Measurements from ENCODE around the gene LDAH.

Gene LDAH

DNA sequence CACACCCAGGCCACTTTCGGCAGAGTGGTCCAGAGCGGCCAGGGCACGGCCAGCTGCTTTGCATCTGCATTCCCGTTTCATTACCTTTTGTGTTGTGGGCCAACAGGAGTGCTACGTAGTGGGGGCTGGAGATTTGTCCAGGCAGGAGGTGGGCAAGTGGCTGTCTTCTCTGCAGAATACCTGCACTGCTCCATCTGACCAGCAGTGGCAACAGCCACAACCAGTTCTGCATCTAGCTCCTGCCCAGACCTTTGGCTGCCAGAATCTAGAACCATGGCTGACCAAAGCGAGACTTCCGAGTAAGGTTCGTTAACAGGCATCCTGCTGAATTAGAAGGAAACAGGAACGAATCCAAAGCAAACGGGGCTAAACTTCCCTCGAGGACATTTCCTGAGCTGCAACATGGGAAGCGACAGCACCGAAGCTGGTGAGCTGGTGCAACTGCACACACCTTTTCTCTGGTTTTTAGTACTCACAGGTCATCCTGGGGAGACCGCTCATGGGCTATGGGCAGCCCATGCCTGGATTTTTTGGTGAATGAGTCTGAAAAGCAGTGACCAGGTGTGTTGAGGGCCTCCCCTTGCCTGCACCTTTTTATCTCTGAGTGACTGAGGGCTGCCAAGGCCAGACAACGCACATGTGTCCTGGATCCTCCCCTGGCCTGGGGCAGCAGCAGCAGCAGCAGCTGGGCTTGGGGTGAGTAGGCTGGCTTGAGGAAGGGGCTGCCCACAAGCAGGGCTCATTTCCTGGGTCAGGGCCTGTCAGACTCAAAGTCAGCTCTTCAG, 145.4 kb downstream of the LDAH start:
- no peak for DNase-seq

- DNase-seq, result no peak
Measured at GRCh38 chr2:20676353-20677215, 146.3 kb downstream of the LDAH start.

GRCh38 chr2:20675701-20676352, 147.1 kb downstream of the LDAH start:
- no peak for DNase-seq

GRCh38 chr2:20674974-20675679, 147.8 kb downstream of the LDAH start:
- no peak for DNase-seq

- DNase-seq, result no peak
Measured at GRCh38 chr2:20674309-20674965, 148.5 kb downstream of the LDAH start.

GRCh38 chr2:20673686-20674308, 149.1 kb downstream of the LDAH start:
- no peak for DNase-seq

DNA sequence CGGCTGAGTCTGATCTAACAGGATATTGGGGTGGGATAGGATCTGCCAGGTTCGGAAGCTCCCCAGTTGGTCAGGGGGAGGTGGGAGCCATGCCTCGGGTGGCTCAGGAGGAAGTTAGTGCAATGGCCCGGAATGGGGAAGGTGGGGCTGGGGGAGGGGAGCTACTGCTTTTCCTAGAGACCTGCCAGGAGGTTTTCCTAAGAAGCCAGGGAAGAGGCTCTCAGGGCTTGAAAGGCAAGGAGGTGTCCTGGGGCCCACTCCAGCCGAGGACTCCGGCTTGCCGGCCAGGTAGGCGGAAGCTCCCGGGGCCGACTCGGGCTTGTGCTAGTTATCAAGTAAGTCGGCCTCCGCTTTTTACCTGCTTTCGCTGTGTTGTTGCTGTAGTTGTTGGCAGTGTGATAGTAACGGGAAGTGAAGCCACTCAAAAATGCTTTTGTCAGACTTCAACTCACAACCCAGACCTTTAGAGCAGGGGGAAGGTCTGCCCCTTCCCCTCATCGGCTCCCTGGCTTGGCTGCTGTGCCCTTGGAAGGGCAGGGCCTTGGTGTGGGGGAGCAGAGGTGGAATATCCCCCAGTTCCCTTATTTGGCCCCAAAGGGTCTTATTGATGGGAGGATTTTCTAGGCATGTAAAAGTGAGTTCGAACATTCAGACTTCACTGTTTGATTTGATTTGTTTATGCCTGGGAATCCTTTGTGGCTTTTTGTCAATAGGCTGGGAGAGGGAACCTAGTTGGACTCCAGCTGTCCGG, 150.5 kb downstream of the LDAH start:
- DNase-seq, result no peak

DNA sequence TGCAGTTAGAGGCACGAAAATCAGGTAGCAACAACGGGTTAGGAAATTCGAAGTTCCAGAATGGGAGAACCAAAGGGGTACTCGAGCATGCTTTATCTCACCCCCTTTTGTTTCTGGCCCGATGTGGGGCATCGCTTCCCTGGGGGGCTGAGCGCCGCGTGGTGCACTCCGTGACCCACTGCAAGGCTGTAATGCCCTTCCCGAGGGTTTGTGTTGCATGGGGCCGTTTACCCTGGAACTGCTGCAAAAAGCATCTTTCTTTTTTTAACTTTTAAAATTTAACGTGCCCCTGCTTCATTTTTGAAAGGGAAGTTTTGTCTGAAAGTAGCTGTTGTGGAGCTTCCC, 151.2 kb downstream of the LDAH start:
- DNase-seq, result no peak

GRCh38 chr2:20671036-20671735, 151.7 kb downstream of the LDAH start:
- no peak for DNase-seq

GRCh38 chr2:20670315-20671035, 152.4 kb downstream of the LDAH start:
- DNase-seq, result no peak

DNA sequence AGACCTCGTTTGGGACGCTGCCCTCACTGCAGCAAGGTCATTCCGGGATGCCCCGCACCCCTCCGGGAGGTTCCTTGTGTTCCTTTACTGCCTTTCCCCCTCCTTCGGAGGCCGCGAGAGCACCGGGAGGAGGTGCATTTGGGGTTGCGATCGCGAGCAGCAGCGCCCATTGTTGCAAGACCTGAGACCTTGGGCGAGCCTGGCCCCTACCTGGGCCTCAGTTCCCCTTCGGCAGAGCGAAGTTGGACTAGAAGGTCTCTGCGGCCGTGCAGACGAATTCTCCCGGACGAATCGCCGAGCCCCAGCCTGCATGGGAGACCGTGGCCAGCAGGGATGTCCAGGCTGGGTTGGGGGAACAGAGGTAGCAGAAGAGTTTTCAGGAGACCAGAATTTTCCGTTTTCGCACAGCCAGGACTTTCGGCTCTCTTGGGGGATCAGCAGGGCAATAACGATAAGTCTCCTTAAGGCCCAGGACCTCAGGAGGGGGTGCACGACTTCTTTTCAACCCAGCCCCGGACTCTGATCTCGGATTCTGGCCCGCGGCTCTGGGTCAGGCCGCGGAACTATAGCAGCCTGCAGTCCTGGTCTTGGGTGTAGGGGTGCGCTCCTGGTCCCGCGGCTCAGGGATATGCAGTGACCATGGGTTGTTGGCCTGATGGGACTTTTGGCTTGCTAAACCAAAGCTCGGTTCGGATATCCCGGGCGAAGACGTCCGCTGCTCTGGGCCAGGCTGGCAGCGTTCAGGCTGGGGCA, 153.2 kb downstream of the LDAH start:
- no peak for DNase-seq

DNA sequence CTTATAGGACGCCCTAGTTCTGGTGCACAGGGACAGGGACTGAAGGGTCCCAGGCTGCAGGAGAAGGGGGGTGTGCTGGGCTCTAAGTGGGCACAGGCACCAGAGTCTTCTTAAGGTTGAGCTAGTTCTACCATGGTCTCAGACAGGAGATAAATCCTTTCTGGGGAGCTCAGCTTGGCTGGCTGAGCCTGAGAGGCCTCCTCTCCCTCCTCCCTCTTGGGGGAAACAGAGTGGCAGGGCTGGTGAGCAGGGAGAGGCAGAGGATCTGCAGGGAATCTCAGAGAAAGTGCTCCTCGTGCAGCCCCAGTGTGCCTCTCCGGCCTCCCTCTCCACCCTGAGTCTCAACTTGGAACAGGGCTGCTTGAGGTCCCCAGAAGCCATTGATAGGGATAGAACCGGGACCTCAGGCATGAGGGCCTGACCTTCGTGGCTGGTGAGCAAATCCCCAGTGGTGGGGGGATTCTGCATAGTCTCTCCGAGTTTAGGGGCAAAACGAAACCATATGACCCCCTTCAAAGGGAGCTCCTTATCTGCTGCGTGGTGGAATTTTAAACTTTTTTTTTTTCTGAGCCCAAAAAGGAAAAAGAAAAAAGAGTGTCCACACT, 153.9 kb downstream of the LDAH start:
- no peak for DNase-seq

GRCh38 chr2:20668451-20668850, 154.4 kb downstream of the LDAH start:
- DNase-seq, result no peak

DNA sequence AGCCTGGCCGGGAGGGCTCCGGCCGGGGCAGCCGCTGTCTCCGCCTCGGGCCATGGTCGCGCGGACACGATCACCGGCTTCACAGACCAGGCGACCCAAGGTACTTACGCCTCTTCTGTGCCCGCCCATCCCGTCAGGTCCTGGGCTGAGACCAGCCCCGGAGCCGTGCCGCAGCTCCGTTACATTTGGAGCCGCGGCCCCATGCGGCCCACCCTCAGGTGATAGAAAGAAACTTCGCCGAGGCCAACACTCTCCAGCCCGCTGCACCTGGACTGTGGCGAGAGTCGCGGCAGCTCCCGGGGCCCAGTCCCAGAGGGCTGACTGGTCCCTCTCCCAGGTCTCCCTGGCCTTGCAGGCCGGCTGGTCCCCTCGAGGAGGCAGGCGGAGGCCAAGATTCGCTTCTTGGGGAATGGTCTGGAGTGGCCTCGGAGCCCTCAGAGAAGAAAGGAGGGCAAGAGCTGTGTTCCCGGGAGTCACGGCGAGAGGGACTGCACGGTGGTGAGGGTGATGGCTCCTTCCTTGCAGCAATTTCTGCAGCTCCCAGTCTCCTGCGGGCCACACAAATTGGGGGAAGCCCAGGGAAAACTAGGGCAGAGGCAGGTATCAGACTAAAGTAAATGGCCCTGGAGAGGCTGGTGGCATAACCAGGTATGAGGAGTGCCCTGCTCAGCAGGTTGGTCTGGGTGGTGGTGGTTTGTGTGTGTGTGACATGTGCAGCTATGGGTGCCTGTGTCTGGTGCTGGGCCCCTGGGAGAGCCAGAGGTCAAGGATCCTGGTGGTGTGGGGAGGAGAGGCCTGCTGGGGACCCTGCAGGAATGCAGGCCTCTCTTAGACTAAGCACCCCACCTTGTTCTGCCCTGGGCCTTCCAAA, 155.1 kb downstream of the LDAH start:
- no peak for DNase-seq

DNA sequence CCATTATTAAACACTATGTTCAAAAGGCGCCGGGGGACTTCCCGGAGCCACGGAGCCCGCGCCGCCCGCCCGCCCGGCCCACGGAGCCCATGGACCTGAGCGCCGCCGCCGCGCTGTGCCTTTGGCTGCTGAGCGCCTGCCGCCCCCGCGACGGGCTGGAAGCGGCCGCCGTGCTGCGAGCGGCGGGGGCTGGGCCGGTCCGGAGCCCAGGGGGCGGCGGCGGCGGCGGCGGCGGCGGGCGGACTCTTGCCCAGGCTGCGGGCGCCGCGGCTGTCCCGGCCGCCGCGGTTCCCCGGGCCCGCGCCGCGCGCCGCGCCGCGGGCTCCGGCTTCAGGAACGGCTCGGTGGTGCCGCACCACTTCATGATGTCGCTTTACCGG, 155.8 kb downstream of the LDAH start:
- no peak for DNase-seq

GRCh38 chr2:20666304-20667150, 156.4 kb downstream of the LDAH start, which contains the start of gene GDF7:
GDF7 (plus strand) TSS chr2:20667144; CDS start chr2:20667240, 96 bp downstream.
- no peak for DNase-seq

DNA sequence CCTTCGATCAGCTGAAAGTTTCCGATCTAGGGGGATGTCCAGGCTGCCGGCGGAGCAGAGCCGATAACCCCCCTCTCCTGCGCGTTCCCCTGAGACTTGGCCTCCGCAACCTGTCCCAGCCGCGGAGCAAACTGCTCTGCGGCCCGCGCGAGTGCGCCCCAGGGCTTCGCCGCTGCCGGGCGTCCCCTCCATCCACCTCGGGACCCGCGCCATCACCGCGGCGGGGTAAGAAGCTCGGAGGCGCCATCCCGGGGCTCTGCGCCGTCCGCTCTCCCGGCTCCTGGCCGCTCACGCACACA, 156.9 kb downstream of the LDAH start:
- DNase-seq, result no peak

All from activated T-cell treated with anti-CD3 and anti-CD28 coated beads, Interleukin-2, amount 50 U/mL, for 1 hour (primary cell).